Retina (tissue), 1 donor: ENCODE data around the gene PTPRG.

Source experiments
- DNase-seq: peaks from one replicate; pipeline ENCODE4 v3.0.0-alpha.2; 2016

Gene PTPRG

DNA sequence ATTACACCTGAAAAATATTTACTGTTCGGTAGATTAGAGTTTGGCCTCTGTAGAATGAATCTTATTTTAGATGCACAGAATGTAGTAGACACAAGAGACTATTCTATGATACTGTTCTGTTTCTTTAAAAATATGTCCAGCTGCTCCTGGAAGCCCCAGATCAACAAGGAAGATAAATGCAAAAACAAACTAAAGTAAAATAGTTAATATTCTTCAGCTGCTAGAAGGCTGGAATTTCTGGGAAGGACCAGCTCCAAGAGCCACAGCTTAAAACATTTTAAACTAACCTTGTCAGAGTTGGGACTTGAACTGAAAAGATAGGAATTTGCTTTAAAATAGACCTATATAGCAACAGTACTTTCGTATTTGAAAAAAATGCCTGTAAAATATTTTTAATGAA is 277.9 kb downstream of the PTPRG start:
- DNase-seq = no peak

- no peak for DNase-seq
Observed at GRCh38 chr3:61841111-61841845, 279.9 kb downstream of the PTPRG start.

GRCh38 chr3:61841988-61842387 is 280.6 kb downstream of the PTPRG start:
- no peak for DNase-seq

DNA sequence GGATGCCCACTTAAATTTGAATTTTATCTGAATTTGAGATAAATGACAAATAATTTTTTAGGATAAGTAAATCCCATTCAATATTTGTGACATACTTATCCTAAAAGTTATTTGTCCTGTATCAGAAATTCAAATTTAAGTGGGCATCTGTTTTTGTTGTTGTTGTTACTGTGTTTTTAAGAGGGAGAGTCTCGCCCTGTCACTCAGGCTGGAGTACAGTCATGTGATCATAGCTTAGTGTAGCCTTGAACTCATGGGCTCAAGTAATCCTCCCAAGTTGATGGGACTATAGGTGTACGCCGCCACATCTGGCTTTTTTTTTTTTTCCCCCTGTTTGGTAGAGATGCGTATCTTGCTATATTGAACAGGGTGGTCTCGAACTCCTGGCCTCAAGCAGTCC is 283.0 kb downstream of the PTPRG start:
- DNase-seq = no peak

DNA sequence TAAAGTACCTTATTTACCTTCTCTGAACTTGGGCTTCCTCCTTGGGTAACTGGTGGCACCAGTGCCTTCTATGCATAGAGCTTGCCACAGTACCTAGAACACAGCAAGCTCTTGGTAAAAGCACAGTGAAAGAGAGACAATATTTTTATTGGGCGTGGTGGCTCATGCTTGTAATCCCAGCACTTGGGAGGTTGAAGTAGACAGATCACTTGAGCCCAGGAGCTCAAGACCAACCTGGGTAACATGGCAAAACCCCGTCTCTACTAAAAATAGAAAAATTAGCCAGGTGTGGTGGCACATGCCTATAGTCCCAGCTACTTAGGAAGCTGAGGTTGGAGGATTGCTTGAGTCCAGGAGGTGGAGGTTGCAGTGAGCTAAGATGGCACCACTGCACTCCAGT is 285.1 kb downstream of the PTPRG start:
- no peak for DNase-seq

GRCh38 chr3:61847784-61848462 is 286.6 kb downstream of the PTPRG start:
- DNase-seq = no peak

DNA sequence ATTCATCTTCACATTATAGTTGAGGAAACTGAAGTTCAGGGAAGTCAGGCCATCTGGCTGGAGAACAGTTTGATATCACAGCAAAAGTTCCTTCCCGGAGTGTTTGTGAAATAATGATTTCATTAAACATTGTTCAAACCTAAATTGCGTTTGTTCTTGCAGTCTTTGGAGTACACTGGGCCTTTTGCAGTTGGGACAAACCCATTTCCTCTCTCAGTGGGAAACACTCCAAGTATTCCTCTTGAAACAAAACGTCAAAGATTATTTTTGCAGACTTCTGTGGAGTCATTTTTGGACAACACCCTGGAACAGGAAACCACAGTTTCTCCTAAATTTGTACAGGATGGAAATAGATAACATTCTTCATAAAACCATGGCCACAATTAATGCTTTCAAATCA is 287.5 kb downstream of the PTPRG start:
- DNase-seq = no peak

- DNase-seq = no peak
Observed at GRCh38 chr3:61853912-61854311, 292.5 kb downstream of the PTPRG start.

- DNase-seq = no peak
Observed at GRCh38 chr3:61855211-61855610, 293.8 kb downstream of the PTPRG start.

DNA sequence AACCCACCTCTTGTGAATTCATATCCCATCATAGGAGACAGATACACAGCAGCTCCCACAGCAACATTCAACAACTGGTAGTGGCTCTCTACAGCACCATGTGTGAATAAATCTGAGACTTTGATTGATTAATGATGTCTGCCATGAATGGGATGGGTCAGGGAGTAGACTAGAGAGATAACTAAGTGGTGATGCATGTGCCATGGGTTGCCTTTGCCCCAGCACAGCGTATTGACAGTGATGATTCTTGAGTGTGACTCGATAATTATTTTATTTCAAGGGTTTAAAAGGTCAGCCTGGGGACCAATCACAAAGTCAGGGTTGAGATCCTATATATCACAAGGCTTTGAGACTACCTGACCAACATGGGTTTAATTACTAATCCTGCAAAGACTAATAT is 295.9 kb downstream of the PTPRG start:
- DNase-seq = no peak

- DNase-seq = no peak
Observed at GRCh38 chr3:61858054-61858453, 296.7 kb downstream of the PTPRG start.

GRCh38 chr3:61861410-61861809 is 300.0 kb downstream of the PTPRG start:
- DNase-seq = no peak

- no peak for DNase-seq
Observed at GRCh38 chr3:61862614-61863289, 301.4 kb downstream of the PTPRG start.

DNA sequence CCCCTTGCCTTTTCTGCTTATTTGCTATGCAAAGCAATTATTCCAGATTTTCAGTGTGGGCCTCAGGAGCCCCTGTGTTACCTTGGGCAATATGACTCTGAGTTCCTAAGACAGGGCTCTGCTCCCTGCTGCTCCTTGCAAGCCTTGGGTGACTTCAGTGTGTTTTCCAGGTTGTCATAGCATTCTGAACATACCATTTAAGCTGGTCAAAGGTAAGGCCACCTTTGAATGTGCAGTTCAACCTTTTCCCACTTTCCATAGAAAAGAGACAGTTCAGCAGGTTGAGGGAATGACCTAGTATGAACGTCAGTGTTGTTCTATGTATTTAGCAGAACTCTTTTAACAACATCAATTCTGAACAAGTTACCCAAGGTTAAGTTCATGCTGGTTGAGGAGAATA is 302.2 kb downstream of the PTPRG start:
- no peak for DNase-seq

DNA sequence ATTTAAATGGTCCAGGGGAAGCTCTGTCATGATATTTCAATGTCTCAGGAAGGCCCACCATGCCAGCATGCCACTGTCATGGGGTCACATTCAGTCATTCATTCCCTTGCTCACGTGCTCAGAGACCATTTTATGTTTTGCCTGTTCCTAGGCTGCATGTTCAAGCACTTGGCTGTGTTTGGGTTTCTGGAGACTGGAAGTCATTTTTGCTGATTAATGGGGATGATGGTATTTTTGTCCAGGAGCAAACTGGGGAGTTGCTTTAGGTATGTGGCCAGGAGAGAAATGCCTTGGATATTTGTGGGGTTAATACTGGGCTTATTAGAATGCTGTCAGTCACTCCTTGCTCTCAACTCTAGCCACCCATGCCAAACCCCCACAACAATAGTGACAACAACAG is 303.5 kb downstream of the PTPRG start:
- DNase-seq = no peak

GRCh38 chr3:61865466-61866152 is 304.2 kb downstream of the PTPRG start:
- no peak for DNase-seq

DNA sequence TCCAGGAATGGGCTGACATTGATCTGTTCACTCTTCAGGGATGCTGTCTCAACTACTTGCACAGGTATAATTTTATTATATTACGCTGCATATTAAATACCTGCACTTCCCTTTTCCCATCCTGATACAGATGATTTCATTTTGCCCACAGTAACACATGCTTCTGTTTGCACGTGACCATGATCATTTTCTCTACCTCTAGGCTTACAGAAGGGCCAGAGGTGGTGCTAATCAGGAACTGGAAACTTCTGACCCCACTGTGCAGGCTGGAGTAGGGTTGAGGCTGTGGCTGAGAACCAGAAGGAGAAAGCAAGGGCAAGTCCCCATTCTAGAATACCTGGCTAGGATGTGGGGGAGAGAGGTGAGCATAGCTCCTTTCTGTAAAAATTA is 304.8 kb downstream of the PTPRG start:
- DNase-seq = no peak

- DNase-seq = no peak
Observed at GRCh38 chr3:61866961-61867461, 305.6 kb downstream of the PTPRG start.

GRCh38 chr3:61868499-61868898 is 307.1 kb downstream of the PTPRG start:
- no peak for DNase-seq

DNA sequence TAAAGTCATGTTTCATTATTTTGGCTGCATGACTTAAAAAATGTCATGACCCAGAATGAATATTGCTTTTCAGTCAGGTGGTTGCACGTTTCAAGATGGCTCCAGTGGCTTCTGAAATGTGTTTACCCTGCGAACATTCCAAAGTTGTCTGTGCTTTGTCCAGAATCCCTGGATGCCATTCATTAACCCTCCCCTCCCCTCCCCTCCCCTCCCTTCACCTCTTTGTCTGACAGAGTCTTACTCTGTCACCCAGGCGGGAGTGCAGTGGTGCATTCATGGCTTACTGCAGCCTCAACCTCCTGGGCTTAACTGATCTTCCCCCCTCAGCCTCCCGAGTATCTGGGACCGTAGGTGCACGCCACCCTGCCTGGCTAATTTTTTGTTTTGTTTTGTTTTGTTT is 308.0 kb downstream of the PTPRG start:
- DNase-seq = no peak

GRCh38 chr3:61871644-61872043 is 310.3 kb downstream of the PTPRG start:
- no peak for DNase-seq

GRCh38 chr3:61872077-61872706 is 310.8 kb downstream of the PTPRG start:
- no peak for DNase-seq
